ENCODE data around the gene CTPS2.
"Not testable (repeated sequence)": the region's sequence is repeated elsewhere in the genome, so short reads cannot be mapped to it uniquely, and the experiment has no call there.

Gene CTPS2

DNA sequence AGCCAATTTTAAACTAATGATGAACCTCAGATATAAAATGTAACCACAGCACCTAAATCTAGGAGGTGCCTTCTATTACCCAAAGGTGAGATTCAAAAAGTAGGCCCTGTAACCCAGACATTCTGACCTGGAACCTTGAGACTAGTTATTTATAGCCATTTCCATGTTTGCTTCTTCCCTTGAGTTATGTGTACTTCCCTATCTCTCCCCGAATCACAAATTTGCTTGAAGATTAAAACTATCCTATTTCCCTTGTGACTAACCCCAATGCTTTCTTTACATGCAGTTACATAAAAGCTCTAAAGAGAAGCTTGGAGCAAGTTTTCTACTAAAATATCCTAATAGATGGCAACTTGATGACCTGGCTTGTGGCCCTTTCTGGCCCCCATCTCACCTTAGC lies 95.1 kb downstream of the CTPS2 start:
- Histone ChIP-seq H3K27ac (ENCODE audit: low read depth, low read length) (no peak overlapping the region), H3K4me1 (ENCODE audit: control insufficient read depth in 1 of 2, insufficient read depth in 2 of 2, low read length in 2 of 2) (no peaks in the 10 kb centered on the region), H3K9ac (ENCODE audit: low read depth in 1 of 2, low read length in 2 of 2) (no peak overlapping the region), H3K36me3 (ENCODE audit: control insufficient read depth in 1 of 2, insufficient read depth in 2 of 2, low read length in 2 of 2) (peaks cover 4 to 24% of the 10 kb centered on the region in 2 donors), H3K4me3 (ENCODE audit: low read depth in 1 of 2, low read length in 2 of 2) (no peak overlapping the region), H3K9me3 (ENCODE audit: control insufficient read depth in 1 of 2, low read length in 2 of 2) (no peaks in the 10 kb centered on the region), H3K27me3 (ENCODE audit: control insufficient read depth in 1 of 2, insufficient read depth in 2 of 2, low read length in 2 of 2) (no peaks in the 10 kb centered on the region)

DNA sequence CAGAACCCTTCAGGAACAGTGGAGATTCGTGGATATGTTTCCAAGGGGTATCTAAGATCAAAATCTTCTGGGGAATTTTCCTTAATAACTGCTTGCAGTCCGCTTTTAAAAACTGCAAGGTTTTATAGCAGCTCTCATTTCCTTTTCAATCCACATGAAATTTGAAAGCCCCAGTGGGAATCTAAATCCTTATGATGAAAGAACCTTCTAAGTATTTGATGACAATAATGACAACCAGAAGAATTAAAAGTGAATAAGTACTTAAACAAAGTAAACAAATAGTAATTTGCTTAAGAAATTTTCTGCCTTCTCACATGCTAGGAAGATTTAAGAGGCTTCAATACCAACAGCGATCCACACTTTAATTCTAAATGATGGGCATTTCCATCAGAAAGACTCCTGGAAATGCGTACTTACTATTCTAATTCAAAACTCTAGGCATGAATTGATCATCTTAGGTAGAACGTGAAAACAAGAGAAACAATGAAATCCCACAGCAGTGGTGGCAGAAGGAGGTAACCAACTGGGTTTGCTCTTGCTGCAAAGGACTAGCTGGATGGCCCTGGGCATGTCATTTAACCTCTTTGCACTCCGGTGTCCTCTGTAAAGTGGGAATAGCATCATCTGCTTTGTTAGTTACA lies 100.1 kb downstream of the CTPS2 start:
- Histone ChIP-seq H3K4me1 (ENCODE audit: control insufficient read depth in 1 of 2, insufficient read depth in 2 of 2, low read length in 2 of 2) (no peaks in the 10 kb centered on the region), H3K9me3 (ENCODE audit: control insufficient read depth in 1 of 2, low read length in 2 of 2) (no peaks in the 10 kb centered on the region), H3K27me3 (ENCODE audit: control insufficient read depth in 1 of 2, insufficient read depth in 2 of 2, low read length in 2 of 2) (no peaks in the 10 kb centered on the region), H3K4me3 (ENCODE audit: low read depth in 1 of 2, low read length in 2 of 2) (no peak overlapping the region), H3K27ac (ENCODE audit: low read depth, low read length) (no peak overlapping the region), H3K36me3 (ENCODE audit: control insufficient read depth in 1 of 2, insufficient read depth in 2 of 2, low read length in 2 of 2) (peaks cover 4 to 21% of the 10 kb centered on the region in 2 donors), H3K9ac (ENCODE audit: low read depth in 1 of 2, low read length in 2 of 2) (no peak overlapping the region)

DNA sequence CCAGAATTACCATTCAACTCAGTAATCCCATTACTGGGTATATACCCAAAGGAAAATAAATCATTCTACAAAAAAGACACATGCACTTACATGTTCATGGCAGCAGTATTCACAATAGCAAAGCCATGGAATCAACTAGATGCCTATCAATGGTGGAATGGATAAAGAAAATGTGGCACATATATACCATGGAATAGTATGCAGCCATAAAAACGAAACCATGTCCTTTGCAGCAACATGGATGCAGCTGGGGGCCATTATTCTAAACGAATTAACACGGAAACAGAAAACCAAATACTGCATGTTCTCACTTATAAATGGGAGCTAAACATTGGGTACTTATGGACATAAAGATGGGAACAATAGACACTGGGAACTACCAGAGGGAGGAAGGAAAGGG lies 101.8 kb downstream of the CTPS2 start:
- not testable (repeated sequence) for H3K27me3 ChIP-seq (ENCODE audit: control insufficient read depth in 1 of 2, insufficient read depth in 2 of 2, low read length in 2 of 2); H3K9ac ChIP-seq (ENCODE audit: low read depth in 1 of 2, low read length in 2 of 2); H3K9me3 ChIP-seq (ENCODE audit: control insufficient read depth in 1 of 2, low read length in 2 of 2); H3K27ac ChIP-seq (ENCODE audit: low read depth, low read length); H3K4me3 ChIP-seq (ENCODE audit: low read depth in 1 of 2, low read length in 2 of 2); H3K4me1 ChIP-seq (ENCODE audit: control insufficient read depth in 1 of 2, insufficient read depth in 2 of 2, low read length in 2 of 2)
- H3K36me3 ChIP-seq (ENCODE audit: control insufficient read depth in 1 of 2, insufficient read depth in 2 of 2, low read length in 2 of 2) = peaks cover 4 to 18% of the 10 kb centered on the region in 2 donors

DNA sequence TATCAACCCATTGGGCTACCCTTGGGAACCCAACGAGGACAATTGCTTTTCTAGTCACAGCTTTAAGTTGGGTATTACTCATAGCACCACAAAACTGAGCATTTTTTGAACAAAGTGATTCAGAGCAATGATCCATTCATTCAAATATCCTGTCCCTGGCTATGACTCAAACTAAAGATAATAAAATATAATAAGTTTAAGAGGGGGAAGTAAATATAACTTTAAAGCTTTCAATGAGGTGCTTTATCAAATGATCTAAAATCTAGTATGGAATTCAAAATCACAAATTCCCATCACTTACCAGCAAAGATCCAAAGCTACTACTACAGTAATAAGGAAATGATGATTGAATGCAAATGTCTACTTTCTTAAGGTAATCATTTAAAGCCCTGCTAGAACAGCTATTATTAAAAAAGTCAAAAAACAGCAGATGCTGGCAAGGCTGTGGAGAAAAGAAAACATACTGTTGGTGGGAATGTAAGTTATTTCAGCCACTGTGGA lies 102.3 kb downstream of the CTPS2 start:
- Histone ChIP-seq H3K36me3 (ENCODE audit: control insufficient read depth in 1 of 2, insufficient read depth in 2 of 2, low read length in 2 of 2) (peaks cover 4 to 14% of the 10 kb centered on the region in 2 donors), H3K9me3 (ENCODE audit: control insufficient read depth in 1 of 2, low read length in 2 of 2) (no peaks in the 10 kb centered on the region), H3K9ac (ENCODE audit: low read depth in 1 of 2, low read length in 2 of 2) (no peak overlapping the region), H3K4me3 (ENCODE audit: low read depth in 1 of 2, low read length in 2 of 2) (no peak overlapping the region), H3K27ac (ENCODE audit: low read depth, low read length) (no peak overlapping the region), H3K4me1 (ENCODE audit: control insufficient read depth in 1 of 2, insufficient read depth in 2 of 2, low read length in 2 of 2) (peaks cover 0 to 6% of the 10 kb centered on the region in 2 donors), H3K27me3 (ENCODE audit: control insufficient read depth in 1 of 2, insufficient read depth in 2 of 2, low read length in 2 of 2) (no peaks in the 10 kb centered on the region)

DNA sequence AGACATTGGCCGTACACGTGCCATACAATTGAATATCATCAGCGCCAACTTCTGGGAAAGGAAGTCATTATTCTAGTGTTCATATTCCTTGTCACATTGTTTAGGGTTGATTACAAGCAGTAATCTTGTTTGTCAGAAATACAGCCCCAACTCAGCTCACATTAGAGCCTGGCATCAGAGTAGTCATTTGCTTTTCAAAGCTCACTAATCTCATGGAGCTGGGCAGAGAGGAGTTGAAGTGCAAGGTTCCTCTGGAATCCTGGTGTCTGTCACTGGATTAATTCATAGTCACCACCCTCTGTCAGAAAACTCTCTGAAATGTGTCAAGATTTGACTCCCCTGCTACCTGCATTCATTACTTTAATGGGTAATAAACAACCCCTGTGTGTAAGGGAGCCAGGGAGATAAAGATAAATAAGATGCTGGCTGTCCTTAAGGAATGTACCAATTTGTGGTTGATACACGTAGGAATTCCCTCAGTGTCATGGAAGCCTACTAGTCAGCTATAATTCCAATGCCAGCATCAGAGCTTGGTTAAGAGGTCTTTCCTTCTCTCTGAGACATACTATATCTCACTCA lies 106.2 kb downstream of the CTPS2 start:
- no peak overlapping the region for H3K4me3 ChIP-seq (ENCODE audit: low read depth in 1 of 2, low read length in 2 of 2)
- no peak overlapping the region for H3K9ac ChIP-seq (ENCODE audit: low read depth in 1 of 2, low read length in 2 of 2)
- H3K27ac ChIP-seq (ENCODE audit: low read depth, low read length) = no peak overlapping the region
- H3K4me1 ChIP-seq (ENCODE audit: control insufficient read depth in 1 of 2, insufficient read depth in 2 of 2, low read length in 2 of 2) = peaks cover 0 to 9% of the 10 kb centered on the region in 2 donors
- H3K9me3 ChIP-seq (ENCODE audit: control insufficient read depth in 1 of 2, low read length in 2 of 2) = no peaks in the 10 kb centered on the region
- peaks cover 0 to 6% of the 10 kb centered on the region in 2 donors for H3K36me3 ChIP-seq (ENCODE audit: control insufficient read depth in 1 of 2, insufficient read depth in 2 of 2, low read length in 2 of 2)
- no peaks in the 10 kb centered on the region for H3K27me3 ChIP-seq (ENCODE audit: control insufficient read depth in 1 of 2, insufficient read depth in 2 of 2, low read length in 2 of 2)

DNA sequence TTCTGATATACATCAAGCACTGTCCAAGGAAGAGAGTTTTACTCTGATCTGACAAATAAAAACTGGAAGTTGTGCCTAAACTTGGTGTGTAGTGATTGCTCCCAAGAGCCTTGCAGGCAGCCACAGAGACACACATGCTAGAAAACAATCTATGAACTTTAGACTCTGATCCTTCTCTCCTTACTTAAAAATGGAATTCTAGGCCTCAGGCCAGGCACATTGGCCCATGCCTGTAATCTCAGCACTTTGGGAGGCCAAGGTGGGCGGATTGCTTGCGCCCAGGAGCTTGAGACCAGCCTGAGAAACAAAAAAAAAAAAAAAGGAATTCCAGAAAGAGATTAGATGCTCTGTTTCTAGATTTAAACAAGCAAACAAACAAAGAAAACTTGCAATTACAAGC lies 108.1 kb downstream of the CTPS2 start:
- Histone ChIP-seq H3K27me3 (ENCODE audit: control insufficient read depth in 1 of 2, insufficient read depth in 2 of 2, low read length in 2 of 2) (no peaks in the 10 kb centered on the region), H3K9ac (ENCODE audit: low read depth in 1 of 2, low read length in 2 of 2) (no peak overlapping the region), H3K4me1 (ENCODE audit: control insufficient read depth in 1 of 2, insufficient read depth in 2 of 2, low read length in 2 of 2) (peaks cover 0 to 9% of the 10 kb centered on the region in 2 donors), H3K27ac (ENCODE audit: low read depth, low read length) (no peak overlapping the region), H3K9me3 (ENCODE audit: control insufficient read depth in 1 of 2, low read length in 2 of 2) (no peaks in the 10 kb centered on the region), H3K4me3 (ENCODE audit: low read depth in 1 of 2, low read length in 2 of 2) (no peak overlapping the region), H3K36me3 (ENCODE audit: control insufficient read depth in 1 of 2, insufficient read depth in 2 of 2, low read length in 2 of 2) (peaks cover 0 to 6% of the 10 kb centered on the region in 2 donors)

DNA sequence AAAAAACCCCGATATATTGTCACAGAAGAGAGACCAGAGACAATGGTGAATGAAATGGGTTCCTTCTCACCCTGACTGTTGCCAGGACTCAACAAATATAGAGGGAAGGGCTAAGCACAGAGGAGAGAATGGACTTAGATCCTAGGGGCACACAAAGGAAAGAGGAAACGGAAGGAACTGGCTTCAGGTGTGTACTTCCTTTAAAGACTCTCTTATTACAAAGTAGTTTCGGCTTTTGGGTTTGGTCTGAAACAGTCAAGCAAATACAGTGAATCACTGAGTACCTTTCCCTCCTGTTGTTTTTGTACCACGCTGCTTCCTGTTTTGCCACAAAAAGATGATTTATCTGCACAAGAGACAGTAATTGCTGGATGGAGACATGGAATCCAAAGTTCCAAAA lies 108.6 kb downstream of the CTPS2 start:
- Histone ChIP-seq H3K9me3 (ENCODE audit: control insufficient read depth in 1 of 2, low read length in 2 of 2) (no peaks in the 10 kb centered on the region), H3K4me3 (ENCODE audit: low read depth in 1 of 2, low read length in 2 of 2) (no peak overlapping the region), H3K27ac (ENCODE audit: low read depth, low read length) (no peak overlapping the region), H3K4me1 (ENCODE audit: control insufficient read depth in 1 of 2, insufficient read depth in 2 of 2, low read length in 2 of 2) (peaks cover 0 to 9% of the 10 kb centered on the region in 2 donors), H3K36me3 (ENCODE audit: control insufficient read depth in 1 of 2, insufficient read depth in 2 of 2, low read length in 2 of 2) (peaks cover 0 to 6% of the 10 kb centered on the region in 2 donors), H3K9ac (ENCODE audit: low read depth in 1 of 2, low read length in 2 of 2) (no peak overlapping the region), H3K27me3 (ENCODE audit: control insufficient read depth in 1 of 2, insufficient read depth in 2 of 2, low read length in 2 of 2) (no peaks in the 10 kb centered on the region)

DNA sequence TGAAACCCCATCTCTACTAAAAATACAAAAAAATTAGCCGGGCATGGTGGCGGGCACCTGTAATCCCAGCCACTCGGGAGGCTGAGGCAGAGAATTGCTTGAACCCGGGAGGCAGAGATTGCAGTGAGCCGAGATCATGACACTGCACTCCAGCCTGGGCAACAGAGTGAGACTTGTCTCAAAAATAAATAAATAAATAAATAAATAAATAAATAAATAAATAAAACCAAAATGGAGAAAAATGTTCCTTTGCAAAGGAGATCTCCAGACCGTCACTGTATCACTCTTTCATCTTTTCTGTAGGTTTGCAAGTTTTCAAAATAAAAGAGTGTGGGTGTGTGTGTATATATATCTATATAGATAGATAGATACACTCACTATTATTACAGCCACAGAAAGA lies 109.2 kb downstream of the CTPS2 start:
- not testable (repeated sequence) for H3K27ac ChIP-seq (ENCODE audit: low read depth, low read length); H3K9me3 ChIP-seq (ENCODE audit: control insufficient read depth in 1 of 2, low read length in 2 of 2); H3K36me3 ChIP-seq (ENCODE audit: control insufficient read depth in 1 of 2, insufficient read depth in 2 of 2, low read length in 2 of 2); H3K4me3 ChIP-seq (ENCODE audit: low read depth in 1 of 2, low read length in 2 of 2); H3K9ac ChIP-seq (ENCODE audit: low read depth in 1 of 2, low read length in 2 of 2); H3K4me1 ChIP-seq (ENCODE audit: control insufficient read depth in 1 of 2, insufficient read depth in 2 of 2, low read length in 2 of 2); H3K27me3 ChIP-seq (ENCODE audit: control insufficient read depth in 1 of 2, insufficient read depth in 2 of 2, low read length in 2 of 2)

DNA sequence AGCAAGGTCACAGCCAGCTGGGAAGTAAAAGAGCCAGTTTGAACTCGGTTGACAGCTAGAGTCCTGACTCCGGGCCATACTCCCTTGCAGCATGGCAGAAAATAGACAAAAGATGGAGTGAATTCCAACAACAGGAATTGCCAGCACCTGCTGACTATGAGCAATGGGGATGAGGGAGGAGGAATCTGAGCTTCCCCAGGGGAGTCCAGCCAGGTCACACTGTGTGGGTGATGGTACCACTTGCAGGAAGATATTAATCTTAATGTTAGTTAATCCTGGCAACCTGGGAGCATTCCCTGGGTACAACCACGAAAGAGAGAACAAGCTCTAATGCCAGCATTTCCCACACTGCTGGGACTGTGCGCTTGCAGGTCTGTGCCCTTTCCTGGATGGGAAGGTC lies 110.6 kb downstream of the CTPS2 start:
- Histone ChIP-seq H3K9me3 (ENCODE audit: control insufficient read depth in 1 of 2, low read length in 2 of 2) (no peaks in the 10 kb centered on the region), H3K36me3 (ENCODE audit: control insufficient read depth in 1 of 2, insufficient read depth in 2 of 2, low read length in 2 of 2) (no peaks in the 10 kb centered on the region), H3K4me3 (ENCODE audit: low read depth in 1 of 2, low read length in 2 of 2) (no peak overlapping the region), H3K9ac (ENCODE audit: low read depth in 1 of 2, low read length in 2 of 2) (no peak overlapping the region), H3K27me3 (ENCODE audit: control insufficient read depth in 1 of 2, insufficient read depth in 2 of 2, low read length in 2 of 2) (no peaks in the 10 kb centered on the region), H3K4me1 (ENCODE audit: control insufficient read depth in 1 of 2, insufficient read depth in 2 of 2, low read length in 2 of 2) (peaks cover 0 to 9% of the 10 kb centered on the region in 2 donors), H3K27ac (ENCODE audit: low read depth, low read length) (no peak overlapping the region)

DNA sequence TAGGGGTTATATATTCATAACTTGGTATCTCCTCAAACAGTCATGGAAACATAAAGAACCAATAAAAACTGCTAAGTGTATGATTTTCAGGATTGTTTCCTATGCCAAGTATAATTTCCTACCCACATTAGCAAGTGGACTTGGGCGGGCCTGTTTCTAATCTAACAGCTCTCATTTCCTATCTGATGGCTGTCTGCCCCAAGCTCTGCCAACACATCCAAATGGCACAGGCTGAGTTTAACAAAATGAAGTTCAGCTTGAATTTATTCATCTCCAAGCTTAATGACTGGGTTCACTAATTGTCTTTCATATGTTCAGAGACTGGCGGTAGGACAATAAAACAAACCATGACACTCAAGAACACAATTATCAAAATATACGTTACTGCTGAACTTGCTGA lies 118.0 kb downstream of the CTPS2 start:
- peaks cover 0 to 10% of the 10 kb centered on the region in 2 donors for H3K36me3 ChIP-seq (ENCODE audit: control insufficient read depth in 1 of 2, insufficient read depth in 2 of 2, low read length in 2 of 2)

More for the DNA sequence above, 118.0 kb downstream of the CTPS2 start:
- no peak overlapping the region for H3K4me3 ChIP-seq (ENCODE audit: low read depth in 1 of 2, low read length in 2 of 2)
- H3K9me3 ChIP-seq (ENCODE audit: control insufficient read depth in 1 of 2, low read length in 2 of 2) = no peaks in the 10 kb centered on the region
- no peak overlapping the region for H3K9ac ChIP-seq (ENCODE audit: low read depth in 1 of 2, low read length in 2 of 2)
- H3K4me1 ChIP-seq (ENCODE audit: control insufficient read depth in 1 of 2, insufficient read depth in 2 of 2, low read length in 2 of 2) = peaks cover 0 to 4% of the 10 kb centered on the region in 2 donors
- no peaks in the 10 kb centered on the region for H3K27me3 ChIP-seq (ENCODE audit: control insufficient read depth in 1 of 2, insufficient read depth in 2 of 2, low read length in 2 of 2)
- H3K27ac ChIP-seq (ENCODE audit: low read depth, low read length) = no peak overlapping the region
